Uterus (tissue), 4 donors: Measurements from ENCODE around the gene PI4K2B. TPM values are rescaled to one million over a fixed set of nuclear protein-coding genes. Genes with fewer than 3 reads are reported as not detected.

Experiments used
- DNase-seq, 2 donors: peaks; one replicate each; pipeline ENCODE4 v3.0.0-alpha.2; 2019 to 2020
- H3K27ac ChIP-seq, 2 donors: fragments of 200-600 bp; sonication (generic); 1 replicate in 1 of 2; 2 replicates in 1 of 2; pipeline ENCODE4 v1.5.1; 2016 to 2018
- H3K27me3 ChIP-seq, 2 donors: fragments of 200-600 bp; sonication (generic); one replicate each; pipeline ENCODE4 v1.5.1; 2018 to 2019; ENCODE audit warnings: control low read depth in 1 of 2
- H3K36me3 ChIP-seq, 2 donors: fragments of 200-600 bp; sonication (generic); one replicate each; pipeline ENCODE4 v1.5.1; 2019; ENCODE audit warnings: control low read depth in 1 of 2
- H3K4me1 ChIP-seq, 2 donors: fragments of 200-600 bp; sonication (generic); one replicate each; pipeline ENCODE4 v1.5.1; 2018 to 2019; ENCODE audit warnings: control low read depth in 1 of 2
- H3K4me3 ChIP-seq, 2 donors: fragments of 200-600 bp; sonication (generic); 1 replicate in 1 of 2; 2 replicates in 1 of 2; pipeline ENCODE4 v1.5.1; 2018 to 2019; ENCODE audit warnings: mild to moderate bottlenecking in 1 of 2
- H3K9me3 ChIP-seq, 2 donors: fragments of 200-600 bp; sonication (generic); one replicate each; pipeline ENCODE4 v1.5.1; 2019; ENCODE audit warnings: control low read depth in 1 of 2
- CTCF ChIP-seq, 4 experiments: fragments of 200-600 bp in 2 of 4; fragments of 450-650 bp in 2 of 4; sonication (generic) in 2 of 4; IDR thresholded peaks; one replicate each; pipeline ENCODE4 v1.5.1; 2016 to 2019; ENCODE audit warnings: antibody characterized with exemption in 4 of 4, mild to moderate bottlenecking in 2 of 4, moderate library complexity in 1 of 4
- POLR2A ChIP-seq, 2 donors: fragments of 450-650 bp; IDR thresholded peaks; one replicate each; pipeline ENCODE4 v1.6.1; 2016; ENCODE audit warnings: antibody characterized with exemption in 2 of 2, mild to moderate bottlenecking in 1 of 2, moderate library complexity in 1 of 2
- intact Hi-C: fragments of 100-400 bp; cut with DNase I; formaldehyde crosslinking; loops from one replicate; pipeline ENCODE4 v1.15.1; 2023; ENCODE audit warnings: low total_unique reads
- total RNA-seq, 4 donors: library from RNA; depleted of rRNA in 3 of 4; stranded (reverse); fragments of >200 nt in 3 of 4; gene quantifications; one replicate each; pipeline versions ENCODE4 v1.1.0 to v1.2.4, GENCODE V29; 2014 to 2023
- donor health status: DM: yes; HTN: yes; CAD: no.

PI4K2B gene
- total RNA-seq, 4 donors from 2014 or later, result 2.8 to 27.4 (median 18.2) TPM

- no peaks in the 10 kb centered on the region for H3K36me3 ChIP-seq
- no peaks in the 10 kb centered on the region for H3K27me3 ChIP-seq
- H3K4me1 ChIP-seq, result no peaks in the 10 kb centered on the region
- H3K27ac ChIP-seq, result no peak overlapping the region
- H3K4me3 ChIP-seq, result no peak overlapping the region
- intact Hi-C loops, result no loop called here
- DNase-seq, result no peak
- TF ChIP-seq CTCF (IDR thresholded peaks at IDR 0.05), result no peak
- no peak for TF ChIP-seq POLR2A (IDR thresholded peaks at IDR 0.05)
- H3K9me3 ChIP-seq, result no peaks in the 10 kb centered on the region
Observed at GRCh38 chr4:25290490-25291067, 56.7 kb downstream of the PI4K2B start.

GRCh38 chr4:25291158-25291733, 57.4 kb downstream of the PI4K2B start:
- no peak overlapping the region for H3K4me3 ChIP-seq
- no peaks in the 10 kb centered on the region for H3K9me3 ChIP-seq
- intact Hi-C loops, result no loop called here
- no peak overlapping the region for H3K27ac ChIP-seq
- H3K4me1 ChIP-seq, result no peaks in the 10 kb centered on the region
- no peak for TF ChIP-seq CTCF (IDR thresholded peaks at IDR 0.05)
- TF ChIP-seq POLR2A (IDR thresholded peaks at IDR 0.05), result no peak
- no peaks in the 10 kb centered on the region for H3K36me3 ChIP-seq
- no peak for DNase-seq
- no peaks in the 10 kb centered on the region for H3K27me3 ChIP-seq

GRCh38 chr4:25297528-25298242, 63.9 kb downstream of the PI4K2B start:
- H3K4me1 ChIP-seq, result no peaks in the 10 kb centered on the region
- no peak for DNase-seq
- intact Hi-C loops, result no loop called here
- no peak for TF ChIP-seq POLR2A (IDR thresholded peaks at IDR 0.05)
- no peak for TF ChIP-seq CTCF (IDR thresholded peaks at IDR 0.05)
- H3K27ac ChIP-seq, result no peak overlapping the region
- H3K27me3 ChIP-seq, result no peaks in the 10 kb centered on the region
- H3K9me3 ChIP-seq, result no peaks in the 10 kb centered on the region
- H3K36me3 ChIP-seq, result no peaks in the 10 kb centered on the region
- H3K4me3 ChIP-seq, result no peak overlapping the region

GRCh38 chr4:25299476-25300203, 65.8 kb downstream of the PI4K2B start:
- no peak for DNase-seq
- intact Hi-C loops, result no loop called here
- Histone ChIP-seq H3K36me3 (no peaks in the 10 kb centered on the region), H3K27ac (no peak overlapping the region), H3K4me1 (no peaks in the 10 kb centered on the region), H3K4me3 (no peak overlapping the region), H3K9me3 (no peaks in the 10 kb centered on the region), H3K27me3 (no peaks in the 10 kb centered on the region)
- TF ChIP-seq POLR2A (IDR thresholded peaks at IDR 0.05), result no peak
- TF ChIP-seq CTCF (IDR thresholded peaks at IDR 0.05), result no peak

GRCh38 chr4:25301471-25301870, 67.6 kb downstream of the PI4K2B start:
- intact Hi-C loops, result no loop called here
- H3K36me3 ChIP-seq, result no peaks in the 10 kb centered on the region
- H3K4me1 ChIP-seq, result no peaks in the 10 kb centered on the region
- no peak for TF ChIP-seq POLR2A (IDR thresholded peaks at IDR 0.05)
- TF ChIP-seq CTCF (IDR thresholded peaks at IDR 0.05), result no peak
- H3K9me3 ChIP-seq, result no peaks in the 10 kb centered on the region
- H3K27ac ChIP-seq, result no peak overlapping the region
- no peaks in the 10 kb centered on the region for H3K27me3 ChIP-seq
- DNase-seq, result no peak
- no peak overlapping the region for H3K4me3 ChIP-seq
